Fibroblast of skin of right biceps (primary cell): Measurements from ENCODE around the gene NUBPL.

ENCODE experiments used
- DNase-seq: peaks from one replicate; pipeline ENCODE4 v3.0.0-alpha.2; 2013

The NUBPL gene, protein sequence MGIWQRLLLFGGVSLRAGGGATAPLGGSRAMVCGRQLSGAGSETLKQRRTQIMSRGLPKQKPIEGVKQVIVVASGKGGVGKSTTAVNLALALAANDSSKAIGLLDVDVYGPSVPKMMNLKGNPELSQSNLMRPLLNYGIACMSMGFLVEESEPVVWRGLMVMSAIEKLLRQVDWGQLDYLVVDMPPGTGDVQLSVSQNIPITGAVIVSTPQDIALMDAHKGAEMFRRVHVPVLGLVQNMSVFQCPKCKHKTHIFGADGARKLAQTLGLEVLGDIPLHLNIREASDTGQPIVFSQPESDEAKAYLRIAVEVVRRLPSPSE

DNA sequence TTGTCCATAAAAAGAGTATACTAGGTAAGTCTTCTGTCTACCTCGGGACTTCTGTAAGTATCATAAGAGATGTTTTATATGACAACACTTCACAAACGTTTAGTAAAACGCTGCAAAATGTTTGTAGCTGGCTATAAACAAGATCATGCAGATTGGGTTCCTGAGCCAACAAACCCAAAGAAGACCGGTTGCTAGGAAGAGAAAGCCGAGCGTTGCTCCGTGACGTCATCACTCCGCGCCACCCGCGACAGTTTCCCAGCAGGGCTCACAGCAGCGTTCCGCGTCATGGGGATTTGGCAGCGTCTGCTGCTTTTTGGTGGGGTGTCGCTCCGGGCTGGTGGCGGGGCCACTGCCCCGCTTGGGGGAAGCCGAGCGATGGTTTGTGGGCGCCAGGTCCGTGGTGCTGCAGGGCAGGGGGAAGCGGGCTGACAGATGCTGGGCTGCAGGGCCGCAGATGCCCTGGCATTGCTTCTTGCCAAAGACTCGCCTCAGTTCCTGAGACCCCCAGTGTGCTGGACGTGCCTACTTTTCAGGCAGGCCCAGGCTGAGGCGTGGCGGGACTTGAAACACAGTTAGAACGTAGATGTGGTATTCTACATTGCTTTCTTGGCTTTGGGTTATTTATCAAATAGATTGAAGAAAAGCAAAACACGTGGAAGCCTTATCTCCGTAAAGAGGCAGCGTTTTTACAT is at the start of gene NUBPL:
Gene NUBPL (plus strand): TSS at position 250 of the 692 bp plus-strand sequence. CDS start 36 bp downstream, at position 286.
- DNase-seq, result peak; percentile 96

DNA sequence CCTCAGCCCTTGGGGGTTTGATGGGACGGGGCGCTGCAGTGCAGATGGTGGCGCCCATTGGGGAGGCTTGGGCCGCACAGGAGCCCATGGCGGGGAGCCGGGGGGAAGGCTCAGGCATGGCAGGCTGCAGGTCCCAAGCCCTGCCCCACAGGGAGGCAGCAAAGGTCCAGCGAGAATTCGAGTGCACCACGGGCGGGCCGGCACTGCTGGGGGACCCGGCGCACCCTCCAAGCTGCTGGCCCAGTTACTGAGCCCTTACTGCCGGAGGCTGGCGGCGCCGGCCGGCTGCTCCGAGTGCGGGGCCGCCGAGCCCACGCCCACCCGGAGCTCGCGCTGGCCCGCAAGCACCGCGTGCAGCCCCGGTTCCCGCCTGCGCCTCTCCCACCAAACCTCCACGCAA is 34.1 kb upstream of the NUBPL start:
- no peak for DNase-seq

DNA sequence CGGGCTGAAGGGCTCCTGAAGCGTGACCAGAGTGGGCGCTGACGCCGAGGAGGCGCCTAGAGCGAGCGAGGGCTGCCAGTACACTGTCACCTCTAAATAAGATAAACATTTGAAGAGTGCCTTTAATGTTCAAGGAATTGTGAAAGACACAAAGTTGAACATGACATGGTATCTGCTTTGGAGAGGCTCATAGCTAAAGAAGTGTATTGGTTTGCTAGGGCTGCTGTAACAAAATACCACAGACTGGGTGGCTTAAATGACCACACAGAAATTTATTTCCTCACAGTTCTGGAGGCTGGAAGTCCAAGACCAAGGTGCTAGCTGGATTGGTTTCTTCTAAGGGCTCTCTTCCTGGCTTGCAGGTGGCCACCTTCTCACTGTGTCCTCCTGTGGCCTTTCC is 33.7 kb upstream of the NUBPL start:
- no peak for DNase-seq

DNA sequence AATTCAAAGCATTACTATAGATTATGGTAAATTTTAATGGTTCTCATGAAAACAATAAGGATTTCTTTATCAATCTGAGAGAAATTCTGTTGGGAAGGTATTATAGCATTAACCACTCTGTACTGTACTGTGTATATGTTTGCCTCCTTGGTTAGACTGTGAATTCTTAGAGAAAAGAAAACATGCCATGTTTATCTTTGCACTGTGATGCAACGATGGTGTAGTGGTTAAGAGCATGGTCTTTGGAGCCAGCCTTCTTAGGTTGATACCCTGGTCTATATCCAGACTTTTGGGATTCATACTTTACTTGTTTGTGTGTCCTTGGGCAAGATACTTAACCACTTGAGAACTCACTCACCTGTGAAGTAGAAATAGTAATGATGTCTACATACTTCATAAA is 32.2 kb upstream of the NUBPL start:
- DNase-seq, result no peak

DNA sequence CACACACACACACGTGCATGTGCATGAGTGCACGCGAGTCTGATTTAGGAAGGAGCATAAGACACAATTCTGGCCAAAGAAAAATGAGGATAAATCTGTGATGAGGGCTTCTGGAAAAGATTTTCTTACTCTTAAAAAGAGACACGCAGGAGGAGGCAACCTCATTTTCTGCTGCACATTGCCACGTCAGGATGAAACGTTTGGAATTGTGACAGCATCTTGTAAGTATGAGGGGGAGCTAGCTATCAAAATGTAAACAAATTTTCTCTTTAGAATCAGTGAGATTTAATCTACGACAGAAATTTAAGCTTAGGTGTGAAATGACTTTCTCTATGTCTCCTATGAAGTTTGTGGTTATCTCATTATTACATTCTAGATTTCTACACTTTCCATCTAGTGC is 31.1 kb upstream of the NUBPL start:
- peak; percentile 34 for DNase-seq

DNA sequence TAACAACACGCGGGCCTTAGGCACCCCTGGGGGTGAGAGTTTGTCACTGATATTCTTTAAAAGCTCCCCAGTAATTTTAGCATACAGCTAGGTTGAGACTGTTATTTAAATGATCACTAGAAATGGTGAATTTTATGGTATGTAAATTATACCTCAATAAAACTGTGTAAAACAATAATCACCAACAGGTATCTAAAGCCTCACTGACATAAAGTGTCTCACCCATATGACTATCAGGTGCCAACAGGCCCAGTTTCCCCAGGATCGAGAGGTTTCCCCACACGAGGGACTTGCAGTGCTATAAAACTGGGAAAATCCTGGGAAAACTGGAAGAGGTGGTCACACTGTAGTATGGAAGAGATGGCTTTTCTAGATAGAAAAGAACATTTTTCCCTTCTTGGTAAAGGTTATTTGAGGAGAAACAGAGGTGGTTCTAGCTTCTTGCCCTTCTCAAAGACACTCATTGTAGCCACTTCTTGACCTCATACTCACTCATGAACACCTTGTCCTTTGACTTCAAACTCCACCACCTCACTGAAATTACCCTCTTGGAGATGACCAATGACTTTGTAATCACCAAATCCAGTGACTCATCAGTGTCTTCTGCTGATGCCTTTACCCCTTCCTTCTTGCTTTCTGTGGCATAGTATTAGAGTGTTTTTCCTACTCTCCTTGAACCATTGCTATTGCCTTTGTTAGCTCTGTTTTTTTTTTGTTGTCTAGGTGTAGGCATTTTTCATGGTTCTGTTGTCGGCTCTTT is 24.8 kb upstream of the NUBPL start:
- peak; percentile 4 for DNase-seq

DNA sequence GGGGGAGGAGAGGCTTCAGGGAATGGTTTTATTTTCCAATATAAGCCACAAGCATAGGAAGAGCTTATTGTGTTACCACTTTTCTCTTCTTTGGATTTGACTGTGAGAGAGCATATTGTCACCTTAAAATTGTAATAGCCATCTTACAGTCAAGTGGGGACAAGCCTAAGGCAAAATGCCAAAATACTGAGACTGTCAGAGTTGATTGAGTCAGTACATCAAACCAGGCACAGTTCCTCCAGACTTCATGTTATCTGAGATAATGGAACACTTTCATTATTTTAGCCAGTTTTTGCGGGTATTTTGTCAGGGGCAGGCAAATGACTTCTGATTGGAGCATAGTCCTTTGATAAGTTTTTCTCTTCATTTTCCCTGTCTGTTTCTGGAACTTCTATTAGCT is 19.5 kb upstream of the NUBPL start:
- no peak for DNase-seq

DNA sequence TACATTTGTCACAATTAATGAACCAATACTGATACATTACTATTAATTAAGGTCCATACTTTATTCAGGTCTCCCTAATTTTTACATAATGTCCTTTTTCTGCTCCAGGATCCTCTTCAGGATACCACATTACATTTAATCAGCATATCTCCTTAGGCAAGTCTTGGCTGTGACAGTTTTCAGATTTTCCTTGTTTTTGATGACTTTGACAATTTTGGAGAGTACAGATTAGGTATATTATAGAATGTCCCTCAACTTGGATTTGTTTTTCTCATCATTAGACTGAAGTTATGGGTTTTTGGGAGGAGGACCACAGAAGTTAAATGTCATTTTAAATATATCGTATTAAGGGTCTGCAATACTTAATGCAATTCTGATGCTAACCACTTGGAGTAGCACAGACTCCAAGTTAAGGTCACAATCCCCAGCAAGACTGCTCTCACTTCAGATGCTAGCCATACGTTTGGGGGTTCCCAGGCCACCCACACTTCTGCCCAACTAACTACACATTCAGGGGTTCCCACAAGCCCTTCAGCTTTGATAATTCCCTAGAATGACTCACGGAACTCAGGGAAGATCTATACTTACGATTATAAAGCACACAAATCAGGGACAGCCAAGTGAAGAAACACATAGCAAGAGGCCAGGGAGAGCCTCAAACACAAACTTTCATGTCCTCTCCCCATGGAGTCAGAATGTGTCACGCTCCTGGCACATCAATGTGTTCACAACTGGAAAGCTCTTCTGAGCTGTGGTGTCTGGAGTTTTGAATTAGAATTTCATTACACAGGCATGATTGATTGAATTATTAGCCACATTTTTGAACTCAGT is 17.0 kb upstream of the NUBPL start:
- no peak for DNase-seq

DNA sequence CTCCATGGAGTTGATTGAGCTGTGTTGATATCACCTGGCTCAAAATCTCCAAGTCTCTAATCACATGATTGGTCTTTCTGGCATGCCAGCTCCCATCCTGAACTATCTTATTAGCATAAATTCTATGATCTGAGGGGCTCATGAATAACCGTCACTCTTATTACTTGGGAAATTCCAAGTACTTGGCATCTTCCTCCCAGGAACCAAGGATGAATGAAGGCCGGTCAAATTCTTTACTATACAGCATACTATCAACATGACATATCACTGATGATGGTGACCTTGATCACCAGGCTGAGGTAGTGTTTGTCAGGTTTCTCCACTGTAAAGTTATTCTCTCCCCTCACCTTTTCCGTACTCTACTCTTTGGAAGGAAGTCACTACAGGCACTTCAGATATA is 16.4 kb upstream of the NUBPL start:
- no peak for DNase-seq

DNA sequence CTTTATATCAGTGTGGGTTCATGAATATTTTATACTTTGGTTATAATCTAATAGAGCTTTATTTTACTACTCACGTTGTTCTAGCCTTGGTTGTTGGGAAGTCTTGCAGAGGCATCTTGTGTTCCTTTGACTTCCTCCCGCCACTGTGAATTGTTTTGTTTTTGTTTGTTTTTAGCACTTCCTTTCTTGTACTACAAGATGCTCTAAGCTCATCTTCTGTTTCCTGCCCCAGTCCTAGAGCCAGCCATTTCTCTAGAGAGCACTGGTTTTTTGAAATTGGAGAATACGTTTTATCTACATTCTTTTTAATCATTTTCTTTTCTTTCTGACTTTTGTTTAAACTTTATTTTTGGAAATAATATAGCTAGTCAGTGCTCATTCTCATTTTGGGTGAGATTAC is 15.9 kb upstream of the NUBPL start:
- no peak for DNase-seq

DNA sequence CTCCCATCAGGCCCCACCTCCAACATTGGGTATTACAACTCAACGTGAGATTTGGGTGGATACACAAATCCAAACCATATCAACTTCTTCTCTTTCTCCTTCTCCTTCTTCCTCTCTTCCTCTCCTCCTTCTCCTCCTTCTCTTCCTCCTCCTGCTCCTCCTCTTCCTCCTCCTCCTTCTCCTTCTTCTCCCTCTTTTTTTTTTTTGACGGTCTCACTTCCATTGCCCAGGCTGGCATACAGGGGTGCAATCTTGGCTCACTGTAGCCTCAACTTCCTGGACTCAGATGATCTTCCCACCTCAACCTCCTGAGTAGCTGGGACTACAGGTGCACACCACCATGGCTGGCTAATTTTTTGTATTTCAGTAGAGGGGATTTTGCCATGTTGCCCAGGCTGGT is 11.4 kb upstream of the NUBPL start:
- DNase-seq, result no peak

DNA sequence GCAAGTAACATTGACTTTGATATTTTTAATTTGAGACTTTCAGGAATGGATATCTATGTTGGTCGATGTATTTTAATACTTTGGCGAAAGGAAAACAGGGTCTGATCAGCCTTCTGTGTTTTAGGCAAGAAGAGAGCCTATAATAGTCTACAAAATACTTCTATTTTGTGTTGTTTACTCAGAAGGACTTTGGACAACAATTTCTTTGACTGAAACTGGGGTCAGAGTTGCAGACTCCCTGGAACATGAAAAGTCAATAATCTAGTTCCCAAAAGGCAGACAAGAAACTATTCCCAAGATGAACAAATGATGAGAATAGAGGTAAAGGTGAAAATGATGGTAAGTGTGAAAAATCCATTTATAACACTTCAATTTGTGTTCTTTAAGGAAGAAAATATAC is 10.6 kb upstream of the NUBPL start:
- no peak for DNase-seq

DNA sequence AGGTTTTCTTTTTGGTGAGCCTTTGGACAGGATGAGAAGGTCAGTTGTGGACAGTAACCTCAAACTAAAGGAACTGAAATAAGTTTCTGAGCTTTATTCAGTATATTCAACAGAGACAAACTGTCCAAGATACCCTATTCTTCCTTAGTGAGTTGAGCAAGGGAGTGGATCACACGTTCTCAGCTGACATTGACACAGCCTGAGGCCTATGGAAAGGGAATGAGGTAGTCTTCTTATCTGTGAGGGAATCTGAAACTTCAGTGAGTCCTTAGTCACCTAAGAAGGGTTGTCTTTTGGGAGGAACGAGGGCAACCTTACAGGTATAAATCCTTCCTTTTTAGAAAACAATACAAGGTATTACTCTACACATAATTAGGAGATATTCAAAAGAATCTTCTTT is 5.0 kb upstream of the NUBPL start:
- DNase-seq, result no peak

DNA sequence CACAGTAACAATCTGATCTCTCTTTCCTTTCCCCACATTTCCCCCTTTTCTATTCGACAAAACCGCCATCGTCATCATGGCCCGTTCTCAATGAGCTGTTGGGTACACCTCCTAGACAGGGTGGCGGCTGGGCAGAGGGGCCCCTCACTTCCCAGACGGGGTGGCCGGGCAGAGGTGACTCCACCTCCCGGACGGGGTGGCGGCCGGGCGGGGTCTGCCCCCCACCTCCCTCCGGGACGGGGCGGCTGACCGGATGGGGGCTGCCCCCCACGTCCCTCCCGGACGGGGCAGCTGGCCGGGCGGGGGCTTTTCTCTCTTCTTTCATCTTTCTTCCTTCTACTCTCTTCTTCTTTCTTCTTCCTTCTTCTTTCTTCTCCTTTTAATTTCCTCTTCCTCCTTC is 1.3 kb upstream of the NUBPL start:
- no peak for DNase-seq

DNA sequence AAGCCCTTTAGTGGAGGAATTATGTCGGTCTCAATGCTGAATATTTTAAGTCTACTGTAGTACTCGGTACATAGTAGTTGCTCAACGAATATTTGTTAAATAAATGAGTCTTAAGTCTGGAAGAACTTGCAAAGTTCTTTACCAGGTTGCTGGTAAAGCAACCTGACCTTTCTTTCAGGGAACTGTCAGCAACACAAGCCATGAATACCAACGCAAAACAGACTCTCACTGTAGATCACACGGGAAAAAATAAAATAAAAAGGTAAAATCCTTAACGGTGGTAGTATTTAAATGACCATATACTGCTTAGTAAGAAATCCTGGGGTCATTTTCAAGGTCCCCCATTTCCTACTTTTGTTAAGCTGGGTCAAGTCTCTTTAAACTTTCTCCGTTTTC is 447 bp upstream of the NUBPL start:
- DNase-seq, result no peak

DNA sequence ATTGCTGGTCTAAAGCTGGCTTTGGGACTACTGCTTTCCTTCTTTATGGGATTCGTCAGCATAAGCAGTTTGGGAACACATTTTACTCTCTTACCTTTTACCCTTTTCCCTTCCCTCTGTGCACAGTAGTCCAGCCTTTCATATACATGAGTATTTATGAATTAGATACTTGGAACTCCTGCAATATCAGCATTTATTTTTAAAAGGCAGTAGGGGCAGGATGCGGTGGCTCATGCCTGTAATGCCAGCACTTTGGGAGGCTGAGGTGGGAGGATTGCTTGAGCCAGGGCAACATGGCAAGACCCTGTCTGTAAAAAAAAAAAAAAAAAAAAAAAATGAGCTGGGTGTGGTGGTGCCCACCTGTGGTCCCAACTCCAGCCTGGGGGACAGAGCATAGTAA is 3.0 kb downstream of the NUBPL start:
- DNase-seq, result no peak

DNA sequence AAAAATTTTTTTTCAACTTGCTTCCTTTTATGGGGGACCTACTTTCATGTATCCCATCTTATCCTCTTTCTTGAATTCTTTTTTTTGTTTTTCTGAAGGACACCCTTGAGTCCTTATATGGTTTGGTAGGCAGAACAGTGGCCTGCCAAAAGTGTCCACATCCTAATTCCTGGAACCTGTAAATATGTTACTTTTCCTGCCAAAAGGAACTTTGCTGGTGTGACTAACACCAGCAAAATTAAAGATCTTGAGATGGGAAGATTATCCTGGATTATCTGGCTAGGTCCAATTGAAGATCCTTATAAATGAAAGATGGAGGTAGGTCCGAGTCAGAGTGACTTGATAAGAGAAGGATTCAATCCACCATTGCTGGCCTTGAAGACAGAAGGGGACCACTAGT is 5.3 kb downstream of the NUBPL start:
- DNase-seq, result peak; percentile 27

DNA sequence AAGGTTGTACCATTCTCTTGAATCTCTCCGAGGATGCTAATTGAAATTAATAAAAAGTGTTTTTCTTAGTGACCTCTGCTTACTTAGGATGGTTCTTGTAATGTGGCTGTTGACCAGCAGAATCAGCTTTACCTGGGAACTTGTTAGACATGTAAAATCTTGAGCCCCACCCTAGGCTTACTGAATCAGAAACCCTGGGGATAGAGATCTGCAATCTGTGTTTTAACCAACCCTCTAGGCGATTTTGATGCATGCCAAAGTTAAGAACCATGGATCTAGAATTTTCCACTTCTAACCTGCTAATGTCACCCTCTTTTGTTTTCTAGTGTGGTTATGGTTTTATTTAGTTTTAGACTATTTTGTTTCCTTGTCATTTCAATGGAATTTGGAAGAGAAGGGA is 6.5 kb downstream of the NUBPL start:
- no peak for DNase-seq

DNA sequence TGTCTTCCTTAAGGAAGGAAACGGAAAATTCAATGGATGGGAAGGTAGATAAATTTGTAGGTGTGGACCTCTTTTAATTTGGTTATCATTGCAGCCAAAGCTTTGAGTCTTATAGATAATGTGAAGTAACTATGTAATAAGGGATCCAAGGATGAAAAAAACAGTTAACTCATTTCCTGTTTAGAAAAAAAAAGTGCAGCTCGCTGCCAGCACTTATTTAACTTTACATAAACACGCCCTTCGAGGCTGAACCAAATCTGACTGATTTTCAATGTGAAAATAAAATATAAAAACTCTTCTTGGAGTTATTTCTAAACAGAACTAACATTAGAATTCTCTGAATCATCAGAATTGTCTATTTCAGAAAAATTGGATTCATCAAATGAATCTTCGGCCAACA is 7.0 kb downstream of the NUBPL start:
- no peak for DNase-seq

DNA sequence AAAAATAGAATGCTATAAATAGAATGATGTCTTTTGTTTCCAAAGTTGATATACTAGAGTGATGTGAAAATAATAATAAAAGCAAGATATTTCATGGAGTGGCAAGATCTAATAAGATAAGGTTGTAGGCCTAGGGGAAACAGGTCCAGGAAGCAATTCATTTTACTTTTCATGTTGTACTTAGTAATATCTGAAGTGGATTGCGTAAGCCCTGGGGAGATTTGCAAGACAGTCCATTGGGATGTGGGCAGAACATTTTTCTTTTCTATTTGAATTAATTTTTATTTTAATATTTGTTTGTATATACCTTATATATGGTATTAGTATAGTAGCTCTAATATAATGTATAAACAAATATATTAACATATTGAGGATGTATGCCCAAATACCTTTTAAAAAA is 7.5 kb downstream of the NUBPL start:
- peak; percentile 35 for DNase-seq

DNA sequence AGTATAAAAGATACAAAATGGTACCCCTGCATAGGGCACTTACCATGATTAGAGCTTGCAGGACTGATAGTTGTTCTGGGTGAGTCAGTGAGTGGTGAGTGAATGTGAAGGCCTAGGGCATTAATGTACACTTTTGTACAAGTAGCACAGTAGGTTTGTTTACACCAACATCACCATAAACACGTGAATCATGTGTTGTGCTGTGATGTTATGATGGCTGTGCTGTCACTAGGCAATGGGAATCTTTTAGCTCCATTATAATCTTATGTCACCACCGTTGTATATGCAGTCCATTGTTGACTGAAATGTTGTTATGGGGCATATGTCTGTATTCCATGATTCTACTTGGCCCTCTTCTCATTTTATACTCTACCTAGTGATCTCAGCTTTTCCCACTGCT is 11.8 kb downstream of the NUBPL start:
- DNase-seq, result no peak

DNA sequence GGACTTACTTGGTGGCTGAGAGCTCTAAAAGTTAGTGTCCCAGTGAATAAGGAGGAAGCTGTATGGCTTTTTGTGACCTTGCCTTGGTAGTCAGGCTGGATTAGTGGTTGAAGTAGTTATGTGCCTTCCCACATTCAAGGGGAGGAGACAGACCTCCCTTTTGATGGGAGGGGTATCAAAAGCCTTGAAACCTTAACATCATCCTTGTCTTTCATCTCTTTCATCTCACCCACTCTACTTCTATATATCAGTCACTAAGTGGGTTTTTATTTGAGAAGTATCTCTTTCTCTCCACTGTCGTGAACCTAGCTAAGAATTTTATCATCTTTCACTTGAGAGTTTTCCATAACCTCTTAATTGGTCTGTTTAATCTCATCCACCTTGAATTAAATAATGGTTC is 15.7 kb downstream of the NUBPL start:
- DNase-seq, result no peak

DNA sequence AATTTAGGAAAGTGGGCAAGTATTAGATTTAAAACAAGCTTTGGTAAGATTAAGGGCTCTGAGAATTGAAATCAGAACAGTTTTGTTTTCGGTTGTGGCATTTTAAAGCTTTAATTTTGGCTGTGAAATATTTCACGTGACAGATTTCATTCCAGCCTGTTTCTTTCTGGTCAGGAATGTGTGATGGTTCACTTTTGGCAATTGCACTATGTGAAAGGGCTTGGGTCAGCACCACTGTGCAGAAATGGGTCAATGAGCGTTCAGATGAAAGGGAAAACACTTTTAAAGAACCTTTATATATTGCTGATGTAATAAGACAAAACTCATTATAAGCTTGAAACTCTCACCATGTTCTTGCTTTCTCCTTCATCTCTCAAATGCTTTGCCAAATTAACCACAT is 17.1 kb downstream of the NUBPL start:
- DNase-seq, result no peak
